Fibroblast of skin of back (primary cell): Measurements from ENCODE around the gene NLRC4. TPM values are rescaled to one million over a fixed set of nuclear protein-coding genes. Genes with fewer than 3 reads are reported as not detected.
"Not testable (repeated sequence)": the region's sequence is repeated elsewhere in the genome, so short reads cannot be mapped to it uniquely, and the experiment has no call there.

ENCODE experiments used
- DNase-seq: peaks from one replicate; pipeline ENCODE4 v3.0.0-alpha.2; 2013
- polyA plus RNA-seq, 2 experiments: library from polyadenylated mRNA; unstranded; fragments of 120-200 nt; gene quantifications; one replicate each; pipeline ENCODE4 v1.2.1, GENCODE V29; 2013; ENCODE audit not compliant: insufficient read length in 2 of 2

Gene NLRC4, protein sequence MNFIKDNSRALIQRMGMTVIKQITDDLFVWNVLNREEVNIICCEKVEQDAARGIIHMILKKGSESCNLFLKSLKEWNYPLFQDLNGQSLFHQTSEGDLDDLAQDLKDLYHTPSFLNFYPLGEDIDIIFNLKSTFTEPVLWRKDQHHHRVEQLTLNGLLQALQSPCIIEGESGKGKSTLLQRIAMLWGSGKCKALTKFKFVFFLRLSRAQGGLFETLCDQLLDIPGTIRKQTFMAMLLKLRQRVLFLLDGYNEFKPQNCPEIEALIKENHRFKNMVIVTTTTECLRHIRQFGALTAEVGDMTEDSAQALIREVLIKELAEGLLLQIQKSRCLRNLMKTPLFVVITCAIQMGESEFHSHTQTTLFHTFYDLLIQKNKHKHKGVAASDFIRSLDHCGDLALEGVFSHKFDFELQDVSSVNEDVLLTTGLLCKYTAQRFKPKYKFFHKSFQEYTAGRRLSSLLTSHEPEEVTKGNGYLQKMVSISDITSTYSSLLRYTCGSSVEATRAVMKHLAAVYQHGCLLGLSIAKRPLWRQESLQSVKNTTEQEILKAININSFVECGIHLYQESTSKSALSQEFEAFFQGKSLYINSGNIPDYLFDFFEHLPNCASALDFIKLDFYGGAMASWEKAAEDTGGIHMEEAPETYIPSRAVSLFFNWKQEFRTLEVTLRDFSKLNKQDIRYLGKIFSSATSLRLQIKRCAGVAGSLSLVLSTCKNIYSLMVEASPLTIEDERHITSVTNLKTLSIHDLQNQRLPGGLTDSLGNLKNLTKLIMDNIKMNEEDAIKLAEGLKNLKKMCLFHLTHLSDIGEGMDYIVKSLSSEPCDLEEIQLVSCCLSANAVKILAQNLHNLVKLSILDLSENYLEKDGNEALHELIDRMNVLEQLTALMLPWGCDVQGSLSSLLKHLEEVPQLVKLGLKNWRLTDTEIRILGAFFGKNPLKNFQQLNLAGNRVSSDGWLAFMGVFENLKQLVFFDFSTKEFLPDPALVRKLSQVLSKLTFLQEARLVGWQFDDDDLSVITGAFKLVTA
- 0.36 TPM for polyA plus RNA-seq (2013, experiment 1 of 2; ENCODE audit: insufficient read length)
- polyA plus RNA-seq (2013, experiment 2 of 2; ENCODE audit: insufficient read length): 0.07 TPM

GRCh38 chr2:32264422-32265105 lies at the start of gene NLRC4:
NLRC4 (minus strand) TSS chr2:32264886; CDS start chr2:32256775, 8,111 bp downstream.
- no peak for DNase-seq

- DNase-seq: no peak
These were observed 45.9 kb upstream of the NLRC4 start for GRCh38 chr2:32310577-32310976.

- DNase-seq: not testable (repeated sequence)
These were observed 29.4 kb upstream of the NLRC4 start for GRCh38 chr2:32293966-32294562.

GRCh38 chr2:32293493-32293892 lies 28.8 kb upstream of the NLRC4 start:
- not testable (repeated sequence) for DNase-seq

- no peak for DNase-seq
These were observed 27.1 kb upstream of the NLRC4 start for GRCh38 chr2:32291746-32292145.

GRCh38 chr2:32290000-32290339 lies 25.3 kb upstream of the NLRC4 start:
- DNase-seq: no peak

- peak; percentile 65 for DNase-seq
These were observed 24.7 kb upstream of the NLRC4 start for GRCh38 chr2:32289165-32289999.

GRCh38 chr2:32284321-32284720 lies 19.6 kb upstream of the NLRC4 start:
- DNase-seq: no peak

- no peak for DNase-seq
These were observed 13.8 kb upstream of the NLRC4 start for GRCh38 chr2:32278478-32278853.

- DNase-seq: peak; percentile 93
These were observed 13.2 kb upstream of the NLRC4 start, which contains the start of gene YIPF4 for GRCh38 chr2:32277674-32278477. YIPF4 (plus strand) TSS chr2:32277904; CDS start chr2:32278156, 252 bp downstream.

DNA sequence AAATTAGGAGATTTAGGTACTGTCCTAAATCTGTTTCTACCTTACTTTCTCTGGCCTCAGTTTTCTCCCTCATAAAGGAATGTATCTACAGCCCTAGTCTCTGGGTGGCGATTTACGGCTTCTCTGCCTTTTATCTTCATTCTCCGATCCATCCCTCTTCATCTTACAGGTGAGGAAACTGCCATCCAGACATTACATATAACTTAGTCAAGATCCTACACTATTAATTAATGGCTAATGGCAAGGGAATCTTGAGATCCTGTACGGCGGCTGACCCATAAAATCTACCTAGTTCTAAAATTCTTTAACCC lies 12.6 kb upstream of the NLRC4 start:
- DNase-seq: no peak

GRCh38 chr2:32275790-32276189 lies 11.1 kb upstream of the NLRC4 start:
- not testable (repeated sequence) for DNase-seq

- no peak for DNase-seq
These were observed 9.6 kb upstream of the NLRC4 start for GRCh38 chr2:32274289-32274688.

DNA sequence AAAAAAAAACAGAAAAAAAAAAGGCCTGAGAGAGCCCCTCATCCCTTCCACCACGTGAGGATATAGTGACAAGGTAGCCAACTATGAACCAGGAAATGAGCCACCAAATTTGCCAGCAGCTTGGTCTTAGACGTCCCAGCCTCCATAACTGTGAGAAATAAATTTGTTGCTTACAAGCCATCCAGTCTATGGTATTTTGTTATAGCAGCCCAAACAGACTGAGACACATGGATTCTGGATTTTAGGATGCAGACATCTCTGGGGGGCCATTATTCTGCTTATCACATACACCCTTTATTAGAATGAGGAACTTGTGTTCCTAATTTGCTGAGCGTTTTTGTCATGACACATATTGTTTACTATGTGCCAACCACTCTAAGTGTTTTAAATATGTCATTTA lies 7.6 kb upstream of the NLRC4 start:
- DNase-seq: no peak

GRCh38 chr2:32271063-32271462 lies 6.4 kb upstream of the NLRC4 start:
- DNase-seq: no peak

GRCh38 chr2:32262105-32262504 lies 2.6 kb downstream of the NLRC4 start:
- DNase-seq: no peak

- DNase-seq: no peak
These were observed 4.3 kb downstream of the NLRC4 start for GRCh38 chr2:32260376-32260775.

DNA sequence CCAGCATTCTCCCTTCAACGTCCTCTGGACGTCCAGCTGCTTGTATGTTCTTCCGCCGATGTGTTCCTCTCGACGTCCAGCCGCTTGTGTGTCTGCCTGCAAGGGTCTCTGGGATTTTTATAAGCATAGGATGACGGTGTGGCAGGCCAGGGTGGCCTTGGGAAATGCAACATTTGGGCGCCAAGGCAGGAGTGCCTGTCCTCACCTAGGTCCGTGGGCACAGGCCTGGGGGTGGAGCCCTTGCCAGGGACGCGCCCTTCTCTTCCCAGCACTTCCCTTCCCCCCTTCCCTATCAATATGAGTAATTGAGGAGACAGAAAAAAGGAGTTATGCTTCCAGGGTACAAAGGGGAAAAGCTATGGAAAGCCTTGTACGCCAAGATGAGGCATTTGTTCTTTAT lies 6.4 kb downstream of the NLRC4 start:
- no peak for DNase-seq

GRCh38 chr2:32250290-32250689 lies 14.4 kb downstream of the NLRC4 start:
- no peak for DNase-seq

GRCh38 chr2:32249731-32250236 lies 14.9 kb downstream of the NLRC4 start:
- DNase-seq: no peak
